ENCODE measurements around the gene IL1B. TPM values are rescaled to one million over a fixed set of nuclear protein-coding genes. Genes with fewer than 3 reads are reported as not detected.

Gene IL1B
- not detected for polyA plus RNA-seq (2013, experiment 1 of 2)
- not detected for polyA plus RNA-seq (2013, experiment 2 of 2)

DNA sequence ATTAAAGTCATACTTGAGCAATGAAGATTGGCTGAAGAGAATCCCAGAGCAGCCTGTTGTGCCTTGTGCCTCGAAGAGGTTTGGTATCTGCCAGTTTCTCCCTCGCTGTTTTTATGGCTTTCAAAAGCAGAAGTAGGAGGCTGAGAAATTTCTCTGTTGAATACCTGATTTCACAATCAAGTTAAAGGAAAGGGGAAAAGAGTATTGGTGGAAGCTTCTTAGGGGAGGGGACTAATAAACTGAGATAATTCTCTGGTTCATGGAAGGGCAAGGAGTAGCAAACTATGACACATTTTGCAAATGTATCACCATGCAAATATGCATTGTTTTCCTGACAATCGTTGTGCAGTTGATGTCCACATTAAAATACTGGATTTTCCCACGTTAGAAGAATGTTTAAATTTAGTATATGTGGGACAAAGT, at the start of gene IL1B:
IL1B (minus strand) TSS at position 85 of the 423 bp plus-strand sequence. CDS start 550 bp downstream, outside the sequence.
- Histone ChIP-seq H3K79me1 (ENCODE audit: low read length) (no peaks in the 10 kb centered on the region), H3K4ac (ENCODE audit: low read depth, low read length) (no peak within 1 kb of the TSS), H2AK5ac (ENCODE audit: low read length) (no peak within 1 kb of the TSS), H3K23ac (ENCODE audit: low read length) (no peak within 1 kb of the TSS), H4K8ac (ENCODE audit: low read depth, low read length) (no peak within 1 kb of the TSS), H3K27me3 (ENCODE audit: insufficient read depth, low read length, poor library complexity) (no peaks in the 10 kb centered on the region), H2BK5ac (ENCODE audit: low read length) (no peak within 1 kb of the TSS), H3K79me2 (ENCODE audit: control insufficient read depth, insufficient read depth, low read length) (no peaks in the 10 kb centered on the region), H2BK15ac (replicated peaks; ENCODE audit: low read depth) (no peak within 1 kb of the TSS), H3K18ac (ENCODE audit: low read length) (no peak within 1 kb of the TSS), H3K36me3 (ENCODE audit: control insufficient read depth, insufficient read depth, low read length) (no peaks in the 10 kb centered on the region), H4K5ac (ENCODE audit: low read length) (no peak within 1 kb of the TSS), H3K27ac (ENCODE audit: low read depth, low read length) (no peak within 1 kb of the TSS), H3K4me3 (ENCODE audit: low read length) (no peak within 1 kb of the TSS), H2BK120ac (ENCODE audit: low read depth, low read length) (no peak within 1 kb of the TSS), H3K4me1 (ENCODE audit: control insufficient read depth, low read depth, low read length) (no peaks in the 10 kb centered on the region), H3K56ac (ENCODE audit: low read length) (no peak within 1 kb of the TSS), H3K4me2 (ENCODE audit: low read length) (no peak within 1 kb of the TSS), H3K9ac (ENCODE audit: low read length) (no peak within 1 kb of the TSS)
- DNase-seq, result no peak
- WGBS (ENCODE audit: extremely low coverage, insufficient coverage, low lambda C conversion rate), result no CpG with 5 or more reads among the region's 4 CpGs

DNA sequence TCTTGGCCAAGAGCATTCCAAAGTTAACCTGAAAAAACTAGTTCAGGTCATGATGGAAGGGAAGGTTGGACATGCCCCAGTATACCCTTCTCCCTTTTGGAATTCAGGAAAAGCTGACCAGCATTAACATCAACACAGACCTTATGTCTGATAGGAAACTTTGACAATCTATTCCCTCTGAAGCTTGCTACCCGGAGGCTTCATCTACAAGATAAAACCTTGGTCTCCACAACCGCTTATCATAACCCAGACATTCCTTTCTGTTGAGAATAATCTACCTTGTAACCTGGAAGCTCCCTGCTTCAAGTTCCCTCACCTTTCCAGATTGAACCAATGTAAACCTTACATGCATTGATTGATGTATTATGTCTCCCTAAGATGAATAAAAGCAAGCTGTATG, 49.7 kb upstream of the IL1B start:
- Histone ChIP-seq H4K5ac (ENCODE audit: low read length) (no peak overlapping the region), H3K18ac (ENCODE audit: low read length) (no peak overlapping the region), H3K27ac (ENCODE audit: low read depth, low read length) (no peak overlapping the region), H2AK5ac (ENCODE audit: low read length) (no peak overlapping the region), H3K4me1 (ENCODE audit: control insufficient read depth, low read depth, low read length) (no peaks in the 10 kb centered on the region), H3K79me1 (ENCODE audit: low read length) (no peaks in the 10 kb centered on the region), H3K23ac (ENCODE audit: low read length) (no peak overlapping the region), H2BK5ac (ENCODE audit: low read length) (no peak overlapping the region), H2BK120ac (ENCODE audit: low read depth, low read length) (no peak overlapping the region), H3K56ac (ENCODE audit: low read length) (no peak overlapping the region), H2BK15ac (replicated peaks; ENCODE audit: low read depth) (no peak overlapping the region), H3K4me2 (ENCODE audit: low read length) (no peak overlapping the region), H4K8ac (ENCODE audit: low read depth, low read length) (no peak overlapping the region), H3K9ac (ENCODE audit: low read length) (no peak overlapping the region), H3K27me3 (ENCODE audit: insufficient read depth, low read length, poor library complexity) (no peaks in the 10 kb centered on the region), H3K4me3 (ENCODE audit: low read length) (no peak overlapping the region), H3K4ac (ENCODE audit: low read depth, low read length) (no peak overlapping the region), H3K79me2 (ENCODE audit: control insufficient read depth, insufficient read depth, low read length) (no peaks in the 10 kb centered on the region), H3K36me3 (ENCODE audit: control insufficient read depth, insufficient read depth, low read length) (no peaks in the 10 kb centered on the region)
- DNase-seq, result no peak
- no CpG with 5 or more reads among the region's 2 CpGs for WGBS (ENCODE audit: extremely low coverage, insufficient coverage, low lambda C conversion rate)

GRCh38 chr2:112885506-112885902, 48.9 kb upstream of the IL1B start:
- Histone ChIP-seq H3K27ac (ENCODE audit: low read depth, low read length) (no peak overlapping the region), H3K4ac (ENCODE audit: low read depth, low read length) (no peak overlapping the region), H3K36me3 (ENCODE audit: control insufficient read depth, insufficient read depth, low read length) (no peaks in the 10 kb centered on the region), H3K4me2 (ENCODE audit: low read length) (no peak overlapping the region), H3K9ac (ENCODE audit: low read length) (no peak overlapping the region), H2BK5ac (ENCODE audit: low read length) (no peak overlapping the region), H4K5ac (ENCODE audit: low read length) (no peak overlapping the region), H2AK5ac (ENCODE audit: low read length) (no peak overlapping the region), H3K79me1 (ENCODE audit: low read length) (no peaks in the 10 kb centered on the region), H3K27me3 (ENCODE audit: insufficient read depth, low read length, poor library complexity) (no peaks in the 10 kb centered on the region), H3K56ac (ENCODE audit: low read length) (no peak overlapping the region), H3K79me2 (ENCODE audit: control insufficient read depth, insufficient read depth, low read length) (no peaks in the 10 kb centered on the region), H3K23ac (ENCODE audit: low read length) (no peak overlapping the region), H3K18ac (ENCODE audit: low read length) (no peak overlapping the region), H3K4me3 (ENCODE audit: low read length) (no peak overlapping the region), H2BK15ac (replicated peaks; ENCODE audit: low read depth) (no peak overlapping the region), H3K4me1 (ENCODE audit: control insufficient read depth, low read depth, low read length) (no peaks in the 10 kb centered on the region), H4K8ac (ENCODE audit: low read depth, low read length) (no peak overlapping the region), H2BK120ac (ENCODE audit: low read depth, low read length) (no peak overlapping the region)
- DNase-seq, result no peak
- WGBS (ENCODE audit: extremely low coverage, insufficient coverage, low lambda C conversion rate), result no CpG with 5 or more reads among the region's 4 CpGs

- Histone ChIP-seq H2BK120ac (ENCODE audit: low read depth, low read length) (no peak overlapping the region), H4K8ac (ENCODE audit: low read depth, low read length) (no peak overlapping the region), H3K56ac (ENCODE audit: low read length) (peak overlapping the region; percentile 8), H4K5ac (ENCODE audit: low read length) (no peak overlapping the region), H3K79me2 (ENCODE audit: control insufficient read depth, insufficient read depth, low read length) (no peaks in the 10 kb centered on the region), H3K9ac (ENCODE audit: low read length) (no peak overlapping the region), H3K23ac (ENCODE audit: low read length) (no peak overlapping the region), H3K4me1 (ENCODE audit: control insufficient read depth, low read depth, low read length) (no peaks in the 10 kb centered on the region), H3K4ac (ENCODE audit: low read depth, low read length) (no peak overlapping the region), H3K79me1 (ENCODE audit: low read length) (no peaks in the 10 kb centered on the region), H3K18ac (ENCODE audit: low read length) (no peak overlapping the region), H2BK5ac (ENCODE audit: low read length) (no peak overlapping the region), H2BK15ac (replicated peaks; ENCODE audit: low read depth) (no peak overlapping the region), H3K4me2 (ENCODE audit: low read length) (no peak overlapping the region), H3K27me3 (ENCODE audit: insufficient read depth, low read length, poor library complexity) (no peaks in the 10 kb centered on the region), H3K36me3 (ENCODE audit: control insufficient read depth, insufficient read depth, low read length) (no peaks in the 10 kb centered on the region), H2AK5ac (ENCODE audit: low read length) (no peak overlapping the region), H3K27ac (ENCODE audit: low read depth, low read length) (no peak overlapping the region), H3K4me3 (ENCODE audit: low read length) (no peak overlapping the region)
- no CpG with 5 or more reads among the region's 6 CpGs for WGBS (ENCODE audit: extremely low coverage, insufficient coverage, low lambda C conversion rate)
- DNase-seq, result peak; percentile 81
These were observed 48.4 kb upstream of the IL1B start for GRCh38 chr2:112884869-112885505.

DNA sequence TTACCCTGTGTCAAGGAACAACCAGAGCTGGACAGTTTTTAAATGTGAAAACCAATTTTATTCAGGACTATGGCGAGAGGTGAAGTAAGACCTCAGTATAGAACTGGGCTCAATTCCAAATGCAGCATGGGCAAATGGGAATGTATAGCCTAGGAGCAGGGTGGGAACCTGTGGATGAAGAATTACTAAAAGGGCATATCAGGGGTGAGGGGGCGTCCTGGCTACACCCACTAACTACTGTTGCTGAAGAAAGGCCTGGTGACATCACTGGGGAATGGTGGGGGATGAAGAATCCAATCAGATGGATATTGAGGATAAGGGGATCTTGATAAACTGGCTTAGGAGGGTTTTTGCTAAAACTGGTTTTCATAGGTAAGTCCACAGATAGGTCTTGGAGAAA, 47.1 kb upstream of the IL1B start:
- Histone ChIP-seq H3K4me1 (ENCODE audit: control insufficient read depth, low read depth, low read length) (no peaks in the 10 kb centered on the region), H3K79me1 (ENCODE audit: low read length) (no peaks in the 10 kb centered on the region), H3K9ac (ENCODE audit: low read length) (no peak overlapping the region), H4K5ac (ENCODE audit: low read length) (no peak overlapping the region), H3K23ac (ENCODE audit: low read length) (no peak overlapping the region), H3K36me3 (ENCODE audit: control insufficient read depth, insufficient read depth, low read length) (no peaks in the 10 kb centered on the region), H4K8ac (ENCODE audit: low read depth, low read length) (no peak overlapping the region), H2BK15ac (replicated peaks; ENCODE audit: low read depth) (no peak overlapping the region), H2BK5ac (ENCODE audit: low read length) (no peak overlapping the region), H3K4me2 (ENCODE audit: low read length) (no peak overlapping the region), H3K27ac (ENCODE audit: low read depth, low read length) (no peak overlapping the region), H3K27me3 (ENCODE audit: insufficient read depth, low read length, poor library complexity) (no peaks in the 10 kb centered on the region), H3K18ac (ENCODE audit: low read length) (no peak overlapping the region), H3K79me2 (ENCODE audit: control insufficient read depth, insufficient read depth, low read length) (no peaks in the 10 kb centered on the region), H2AK5ac (ENCODE audit: low read length) (no peak overlapping the region), H3K4ac (ENCODE audit: low read depth, low read length) (no peak overlapping the region), H3K4me3 (ENCODE audit: low read length) (no peak overlapping the region), H3K56ac (ENCODE audit: low read length) (no peak overlapping the region), H2BK120ac (ENCODE audit: low read depth, low read length) (no peak overlapping the region)
- WGBS (ENCODE audit: extremely low coverage, insufficient coverage, low lambda C conversion rate), result no CpG with 5 or more reads among the region's 2 CpGs
- DNase-seq, result no peak
